Spleen (tissue), 11 donors: Measurements from ENCODE around the gene FBXW7. TPM values are rescaled to one million over a fixed set of nuclear protein-coding genes. Genes with fewer than 3 reads are reported as not detected.

Source experiments
- DNase-seq: peaks from one replicate; pipeline ENCODE4 v3.0.0-alpha.2; 2020
- H3K27ac ChIP-seq, 8 donors: fragments of 200-600 bp; sonication (generic) in 7 of 8; 1 replicate in 4 of 8; 2 replicates in 4 of 8; pipeline versions ENCODE4 v1.5.0 to v1.8.0; 2016 to 2021; ENCODE audit warnings: inconsistent platforms in 4 of 8, mild to moderate bottlenecking in 4 of 8, moderate library complexity in 1 of 8
- H3K27me3 ChIP-seq, 7 donors: fragments of 200-600 bp; sonication (generic) in 6 of 7; replicated peaks in 1 of 7; 1 replicate in 4 of 7; 2 replicates in 3 of 7; pipeline versions ENCODE4 v1.5.0 to v1.8.0; 2016 to 2021; ENCODE audit warnings: inconsistent platforms in 3 of 7, mild to moderate bottlenecking in 1 of 7
- H3K36me3 ChIP-seq, 6 donors: fragments of 200-600 bp; sonication (generic) in 5 of 6; 1 replicate in 4 of 6; 2 replicates in 2 of 6; pipeline versions ENCODE4 v1.5.0 to v1.8.0; 2016 to 2021; ENCODE audit warnings: inconsistent platforms in 2 of 6
- H3K4me1 ChIP-seq, 6 donors: fragments of 200-600 bp; sonication (generic) in 5 of 6; 1 replicate in 3 of 6; 2 replicates in 3 of 6; pipeline versions ENCODE4 v1.5.0 to v1.8.0; 2016 to 2021; ENCODE audit warnings: inconsistent platforms in 3 of 6
- H3K4me3 ChIP-seq, 8 donors: fragments of 200-600 bp; sonication (generic) in 7 of 8; 1 replicate in 4 of 8; 2 replicates in 4 of 8; pipeline versions ENCODE4 v1.5.0 to v1.8.0; 2016 to 2021; ENCODE audit warnings: inconsistent platforms in 4 of 8, mild to moderate bottlenecking in 4 of 8, moderate library complexity in 2 of 8
- H3K9me3 ChIP-seq, 8 donors: fragments of 200-600 bp; sonication (generic) in 7 of 8; 1 replicate in 4 of 8; 2 replicates in 4 of 8; pipeline versions ENCODE4 v1.5.0 to v1.8.0; 2016 to 2021; ENCODE audit warnings: inconsistent platforms in 4 of 8
- CTCF ChIP-seq, 11 experiments: fragments of 200-600 bp in 7 of 11; fragments of 450-650 bp in 4 of 11; sonication (generic) in 4 of 11; IDR thresholded peaks in 8 of 11; conservative IDR thresholded peaks in 3 of 11; 1 replicate in 7 of 11; 2 replicates in 4 of 11; pipeline versions ENCODE4 v1.4.0 to v1.8.0; 2016 to 2021; ENCODE audit warnings: antibody characterized with exemption in 11 of 11, inconsistent platforms in 4 of 11, mild to moderate bottlenecking in 1 of 11
- POLR2A ChIP-seq, 3 donors: fragments of 450-650 bp; IDR thresholded peaks; one replicate each; pipeline ENCODE4 v1.5.1; 2017; ENCODE audit warnings: antibody characterized with exemption in 3 of 3, mild to moderate bottlenecking in 1 of 3
- POLR2AphosphoS5 ChIP-seq, 3 donors: sonication (generic); formaldehyde crosslinking; IDR thresholded peaks; one replicate each; pipeline ENCODE4 v1.5.1; 2017; ENCODE audit warnings: antibody characterized with exemption in 3 of 3
- WGBS, 5 donors: extraction: QIAGEN DNeasy Blood & Tissue Kit in 3 of 5; methylation state at CpG; one replicate each; pipeline versions ENCODE4 v1.1.5 to v1.1.7; 2013 to 2018; 5-methylcytosine and 5-hydroxymethylcytosine counted together
- intact Hi-C: fragments of 100-400 bp; cut with DNase I; formaldehyde crosslinking; loops from one replicate; pipeline ENCODE4 v1.15.0; 2023; ENCODE audit warnings: low total_unique reads
- polyA plus RNA-seq, 3 donors: library from polyadenylated mRNA; stranded (reverse); fragments of 200-250 nt; gene quantifications; one replicate each; pipeline ENCODE4 v1.2.1, GENCODE V29; 2013
- total RNA-seq, 7 donors: library from RNA; depleted of rRNA in 3 of 7; stranded (reverse); fragments of >200 nt in 3 of 7; fragmentation: NEBNext Ultra II Directional in 4 of 7; extraction: Animal tissue kit (Norgen Biotek cat#: 25700) in 4 of 7; gene quantifications; one replicate each; pipeline versions ENCODE4 v1.1.0 to v1.2.1, GENCODE V29; 2016 to 2021
- donor health status: healthy with polysubstance abuse.
- donor health status: DM: no; HTN: no; CAD: no; lungs with moderate emphysema.
- donor health status: DM: no; HTN: no; CAD: no.
- donor health status: Bipolar disorder and iron deficiency.
- donor health status: healthy.
- donor health status: DM: no; HTN: no; CAD: no.
- donor health status: DM: yes; HTN: yes; CAD: no.

The FBXW7 gene
- total and polyA plus RNA-seq, 10 donors = 11.5 to 140 (median 79.9) TPM

GRCh38 chr4:152571296-152571695, 35.4 kb upstream of the FBXW7 start:
- WGBS, 5 donors = 89 to 93% (median 92%) methylated on average over 1 of the region's 1 CpG

GRCh38 chr4:152565333-152565732, 29.4 kb upstream of the FBXW7 start:
- H3K27ac ChIP-seq = no peak overlapping the region
- H3K4me3 ChIP-seq = no peak overlapping the region
- no peak for DNase-seq
- H3K36me3 ChIP-seq = no peaks in the 10 kb centered on the region
- no peaks in the 10 kb centered on the region for H3K4me1 ChIP-seq
- TF ChIP-seq POLR2AphosphoS5 (IDR thresholded peaks at IDR 0.05) (no peak), POLR2A (IDR thresholded peaks at IDR 0.05) (no peak), CTCF (IDR thresholded peaks at IDR 0.05 in 8 of 11, conservative IDR thresholded peaks at IDR 0.05 in 3 of 11) (no peak)
- intact Hi-C loops = no loop called here
- 90 to 94% (median 92%) methylated on average over 6 of the region's 6 CpGs for WGBS, 5 donors
- H3K27me3 ChIP-seq = no peaks in the 10 kb centered on the region
- no peaks in the 10 kb centered on the region for H3K9me3 ChIP-seq

More at GRCh38 chr4:152571296-152571695, 35.4 kb upstream of the FBXW7 start:
- no peaks in the 10 kb centered on the region for H3K9me3 ChIP-seq
- no peaks in the 10 kb centered on the region for H3K36me3 ChIP-seq
- no peak overlapping the region for H3K4me3 ChIP-seq
- intact Hi-C loops = no loop called here
- TF ChIP-seq POLR2AphosphoS5 (IDR thresholded peaks at IDR 0.05) (no peak), CTCF (IDR thresholded peaks at IDR 0.05 in 8 of 11, conservative IDR thresholded peaks at IDR 0.05 in 3 of 11) (no peak), POLR2A (IDR thresholded peaks at IDR 0.05) (no peak)
- H3K4me1 ChIP-seq = no peaks in the 10 kb centered on the region
- no peak for DNase-seq
- H3K27ac ChIP-seq = no peak overlapping the region
- H3K27me3 ChIP-seq = no peaks in the 10 kb centered on the region

- 88 to 97% (median 92%) methylated on average over 3 of the region's 3 CpGs for WGBS, 5 donors
- DNase-seq = no peak
- no peaks in the 10 kb centered on the region for H3K36me3 ChIP-seq
- H3K4me1 ChIP-seq = no peaks in the 10 kb centered on the region
- intact Hi-C loops = no loop called here
- TF ChIP-seq POLR2A (IDR thresholded peaks at IDR 0.05) (no peak), POLR2AphosphoS5 (IDR thresholded peaks at IDR 0.05) (no peak), CTCF (IDR thresholded peaks at IDR 0.05 in 8 of 11, conservative IDR thresholded peaks at IDR 0.05 in 3 of 11) (no peak)
- no peaks in the 10 kb centered on the region for H3K9me3 ChIP-seq
- no peak overlapping the region for H3K27ac ChIP-seq
- no peaks in the 10 kb centered on the region for H3K27me3 ChIP-seq
- no peak overlapping the region for H3K4me3 ChIP-seq
Observed at GRCh38 chr4:152564336-152564735, 28.4 kb upstream of the FBXW7 start.

- H3K4me3 ChIP-seq = no peak overlapping the region
- no peaks in the 10 kb centered on the region for H3K36me3 ChIP-seq
- no peak for DNase-seq
- TF ChIP-seq CTCF (IDR thresholded peaks at IDR 0.05 in 8 of 11, conservative IDR thresholded peaks at IDR 0.05 in 3 of 11) (no peak), POLR2AphosphoS5 (IDR thresholded peaks at IDR 0.05) (no peak), POLR2A (IDR thresholded peaks at IDR 0.05) (no peak)
- no peak overlapping the region for H3K27ac ChIP-seq
- no peaks in the 10 kb centered on the region for H3K9me3 ChIP-seq
- H3K4me1 ChIP-seq = no peaks in the 10 kb centered on the region
- intact Hi-C loops = no loop called here
- 53 to 65% (median 61%) methylated on average over 2 of the region's 2 CpGs for WGBS, 5 donors
- no peaks in the 10 kb centered on the region for H3K27me3 ChIP-seq
Observed at GRCh38 chr4:152563209-152563608, 27.3 kb upstream of the FBXW7 start.
